ENCODE data around the gene ERO1A.
A peak's percentile ranks its signal among the peaks of the same experiment; 100 is the strongest.

Gene ERO1A

DNA sequence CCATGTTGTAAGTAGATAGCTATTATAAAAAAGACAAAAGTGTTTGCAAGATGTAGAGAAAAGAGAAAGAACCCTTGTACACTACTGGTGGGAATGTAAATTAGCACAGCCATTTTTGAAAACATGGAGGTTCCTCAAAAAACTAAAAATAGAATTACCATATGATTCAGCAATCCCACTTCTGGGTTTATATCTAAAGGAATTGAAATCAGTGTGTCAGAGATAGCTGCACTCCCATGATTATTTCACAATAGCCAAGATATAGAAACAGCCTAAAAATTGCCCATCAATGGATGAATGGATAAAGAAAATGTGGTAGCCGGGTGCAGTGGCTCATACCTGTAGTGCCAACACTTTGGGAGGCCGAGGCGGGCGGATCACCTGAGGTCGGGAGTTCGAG, 20.8 kb upstream of the ERO1A start:
- DNase-seq (ENCODE audit: low spot score), result no peak

DNA sequence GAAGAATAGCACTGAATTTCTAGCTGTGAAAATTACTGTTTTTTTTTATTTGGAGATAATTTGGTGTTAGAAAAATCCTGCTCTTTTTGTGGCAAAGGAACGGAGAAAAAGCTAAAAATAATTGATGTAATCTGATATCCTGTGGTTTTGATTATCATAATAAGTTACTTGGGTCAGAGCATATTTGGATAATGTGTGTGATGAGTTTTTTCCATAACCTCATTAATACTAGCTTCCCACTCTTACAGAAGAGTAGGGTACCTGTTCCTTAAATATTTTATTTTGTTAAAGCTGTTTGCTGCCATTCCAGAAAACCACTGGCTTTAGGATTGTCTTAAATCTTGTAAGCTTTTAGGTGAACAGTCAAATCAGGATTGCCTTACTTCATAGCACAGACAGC, 16.3 kb upstream of the ERO1A start:
- in situ Hi-C loops (cut with MboI; ENCODE audit: low sequenced_read_pairs, unreplicated experiment), result no loop called here
- no peak for DNase-seq (ENCODE audit: low spot score)
- TF ChIP-seq, protein P1, sequence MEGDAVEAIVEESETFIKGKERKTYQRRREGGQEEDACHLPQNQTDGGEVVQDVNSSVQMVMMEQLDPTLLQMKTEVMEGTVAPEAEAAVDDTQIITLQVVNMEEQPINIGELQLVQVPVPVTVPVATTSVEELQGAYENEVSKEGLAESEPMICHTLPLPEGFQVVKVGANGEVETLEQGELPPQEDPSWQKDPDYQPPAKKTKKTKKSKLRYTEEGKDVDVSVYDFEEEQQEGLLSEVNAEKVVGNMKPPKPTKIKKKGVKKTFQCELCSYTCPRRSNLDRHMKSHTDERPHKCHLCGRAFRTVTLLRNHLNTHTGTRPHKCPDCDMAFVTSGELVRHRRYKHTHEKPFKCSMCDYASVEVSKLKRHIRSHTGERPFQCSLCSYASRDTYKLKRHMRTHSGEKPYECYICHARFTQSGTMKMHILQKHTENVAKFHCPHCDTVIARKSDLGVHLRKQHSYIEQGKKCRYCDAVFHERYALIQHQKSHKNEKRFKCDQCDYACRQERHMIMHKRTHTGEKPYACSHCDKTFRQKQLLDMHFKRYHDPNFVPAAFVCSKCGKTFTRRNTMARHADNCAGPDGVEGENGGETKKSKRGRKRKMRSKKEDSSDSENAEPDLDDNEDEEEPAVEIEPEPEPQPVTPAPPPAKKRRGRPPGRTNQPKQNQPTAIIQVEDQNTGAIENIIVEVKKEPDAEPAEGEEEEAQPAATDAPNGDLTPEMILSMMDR (IDR thresholded peaks at IDR 0.05; ENCODE audit: borderline replicate concordance, control extremely low read depth, extremely low read depth, insufficient read depth, missing control alignments), result no peak

More for the DNA sequence above, 20.8 kb upstream of the ERO1A start:
- TF ChIP-seq, protein P1 (IDR thresholded peaks at IDR 0.05; ENCODE audit: borderline replicate concordance, control extremely low read depth, extremely low read depth, insufficient read depth, missing control alignments), result no peak
- in situ Hi-C loops (cut with MboI; ENCODE audit: low sequenced_read_pairs, unreplicated experiment), result no loop called here

DNA sequence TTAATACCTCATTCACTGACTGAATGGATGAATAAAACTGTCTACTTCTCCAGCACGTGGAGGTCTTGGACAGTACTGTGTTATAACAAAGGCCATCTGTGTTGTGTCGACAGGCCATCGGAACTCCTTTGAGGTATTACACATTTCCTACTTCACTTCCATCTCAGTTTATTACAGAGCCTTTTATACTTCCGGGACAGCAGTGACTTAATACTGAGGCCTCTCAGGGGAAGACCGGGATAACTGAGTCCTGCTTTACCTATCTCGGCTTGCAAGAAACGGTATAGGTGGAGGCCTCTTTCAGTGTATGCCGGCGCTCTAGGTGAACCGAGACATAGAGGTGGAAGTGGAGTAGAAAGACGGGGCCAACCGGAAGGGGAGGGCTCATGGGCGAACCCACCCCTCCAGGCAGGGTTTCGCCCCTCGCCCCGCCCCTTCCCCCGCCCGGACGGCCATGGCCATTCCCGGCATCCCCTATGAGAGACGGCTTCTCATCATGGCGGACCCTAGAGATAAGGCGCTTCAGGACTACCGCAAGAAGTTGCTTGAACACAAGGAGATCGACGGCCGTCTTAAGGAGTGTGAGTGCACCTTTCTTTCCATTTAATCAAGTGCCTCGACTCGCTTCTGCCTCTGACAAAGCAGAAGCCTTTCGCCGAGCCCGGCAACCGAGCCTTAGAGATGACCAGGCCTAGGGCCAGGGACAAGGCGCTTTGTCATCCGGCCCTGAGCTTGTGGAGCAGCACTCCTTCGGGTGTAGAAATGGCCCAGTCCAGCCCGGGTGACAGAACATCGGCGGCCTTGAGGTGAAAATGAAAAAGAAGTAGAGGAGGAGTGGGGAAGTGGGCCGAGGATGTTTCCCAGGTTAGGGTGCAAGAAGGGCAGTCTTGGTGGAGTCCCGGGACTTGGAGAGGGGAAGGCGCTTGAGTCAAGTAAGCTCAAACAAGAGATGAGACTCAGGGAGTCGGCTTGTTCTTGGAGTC, 11.7 kb upstream of the ERO1A start, which contains the start of gene PSMC6:
Gene PSMC6, plus strand, starts transcription at position 477 of the 983 bp plus-strand sequence. Its CDS starts 20 bp downstream, at position 497.
- TF ChIP-seq, protein P1 (IDR thresholded peaks at IDR 0.05; ENCODE audit: borderline replicate concordance, control extremely low read depth, extremely low read depth, insufficient read depth, missing control alignments), result no peak
- in situ Hi-C loops (cut with MboI; ENCODE audit: low sequenced_read_pairs, unreplicated experiment), result no loop called here
- peak; percentile 94 for DNase-seq (ENCODE audit: low spot score)

DNA sequence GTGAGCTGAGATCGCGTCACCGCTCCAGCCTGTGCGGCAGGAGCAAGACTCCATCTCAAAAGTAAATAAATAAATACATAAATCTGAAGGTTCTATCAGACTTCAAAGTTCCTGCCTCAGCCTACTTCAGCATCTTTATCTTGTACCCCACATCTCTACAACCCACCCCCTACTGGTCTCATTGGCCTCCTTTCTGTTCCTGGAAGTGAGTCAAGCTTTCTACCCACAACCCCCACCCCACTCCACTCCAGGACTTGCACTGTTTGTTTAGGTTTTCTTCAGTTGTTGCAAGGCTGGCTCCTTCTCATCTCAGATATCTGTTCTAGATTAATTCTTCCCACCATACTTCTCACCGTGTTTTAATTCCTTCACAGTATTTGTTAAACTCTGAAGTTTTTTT, 10.9 kb upstream of the ERO1A start:
- TF ChIP-seq, protein P1 (IDR thresholded peaks at IDR 0.05; ENCODE audit: borderline replicate concordance, control extremely low read depth, extremely low read depth, insufficient read depth, missing control alignments), result no peak
- DNase-seq (ENCODE audit: low spot score), result no peak
- in situ Hi-C loops (cut with MboI; ENCODE audit: low sequenced_read_pairs, unreplicated experiment), result no loop called here

DNA sequence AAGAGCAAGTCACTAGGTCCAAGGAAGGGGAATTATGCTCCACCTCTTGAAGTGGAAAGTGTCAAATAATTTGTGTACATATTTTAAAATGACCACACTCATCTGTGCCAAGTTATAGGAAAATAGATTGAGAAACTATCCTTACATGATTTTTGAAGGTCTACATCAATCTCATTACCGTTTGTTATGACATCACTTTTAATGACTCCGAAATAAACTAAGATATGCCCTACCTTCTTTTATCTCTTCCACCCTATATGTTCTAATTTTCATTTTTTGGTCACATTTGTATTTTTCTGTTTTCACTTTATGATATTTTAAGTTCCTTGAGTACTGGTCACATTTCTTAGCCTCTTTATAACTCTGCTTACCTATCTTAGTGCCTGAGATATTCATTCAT, 8.3 kb upstream of the ERO1A start:
- no peak for DNase-seq (ENCODE audit: low spot score)
- TF ChIP-seq, protein P1 (IDR thresholded peaks at IDR 0.05; ENCODE audit: borderline replicate concordance, control extremely low read depth, extremely low read depth, insufficient read depth, missing control alignments), result no peak
- in situ Hi-C loops (cut with MboI; ENCODE audit: low sequenced_read_pairs, unreplicated experiment), result no loop called here

DNA sequence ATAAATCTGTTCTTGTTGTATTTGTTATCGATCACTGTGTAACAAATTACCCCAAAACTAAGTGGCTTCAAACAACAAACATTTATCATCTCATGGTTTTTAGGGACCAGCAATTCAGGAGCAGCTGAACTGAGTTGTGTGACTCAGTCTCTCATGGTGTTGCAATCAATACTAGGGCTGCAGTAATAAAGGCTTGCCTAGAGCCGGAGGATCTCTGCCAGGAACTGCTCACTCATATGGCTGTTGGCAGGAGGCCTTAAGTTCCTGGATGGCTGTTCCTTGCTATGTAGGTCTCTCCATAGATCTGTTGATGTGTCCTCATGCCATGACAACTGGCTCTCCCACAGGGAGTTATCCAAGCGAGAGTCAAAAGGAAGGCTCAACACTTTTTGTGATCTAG, 7.9 kb upstream of the ERO1A start:
- TF ChIP-seq, protein P1 (IDR thresholded peaks at IDR 0.05; ENCODE audit: borderline replicate concordance, control extremely low read depth, extremely low read depth, insufficient read depth, missing control alignments), result no peak
- no peak for DNase-seq (ENCODE audit: low spot score)
- in situ Hi-C loops (cut with MboI; ENCODE audit: low sequenced_read_pairs, unreplicated experiment), result no loop called here

Data from GM13976 (cell line).